HG03378 (cell line): ENCODE data around the gene LSS.

Source experiments
- ATAC-seq: cut with Tn5 transposase; IDR thresholded peaks from one replicate; pipeline ENCODE4 v1.9.1; 2021; ENCODE audit warnings: mild to moderate bottlenecking, moderate library complexity; ENCODE audit not compliant: unreplicated experiment

Gene LSS

GRCh38 chr21:46219591-46220239 lies 8.9 kb downstream of the LSS start:
- ATAC-seq = no peak

DNA sequence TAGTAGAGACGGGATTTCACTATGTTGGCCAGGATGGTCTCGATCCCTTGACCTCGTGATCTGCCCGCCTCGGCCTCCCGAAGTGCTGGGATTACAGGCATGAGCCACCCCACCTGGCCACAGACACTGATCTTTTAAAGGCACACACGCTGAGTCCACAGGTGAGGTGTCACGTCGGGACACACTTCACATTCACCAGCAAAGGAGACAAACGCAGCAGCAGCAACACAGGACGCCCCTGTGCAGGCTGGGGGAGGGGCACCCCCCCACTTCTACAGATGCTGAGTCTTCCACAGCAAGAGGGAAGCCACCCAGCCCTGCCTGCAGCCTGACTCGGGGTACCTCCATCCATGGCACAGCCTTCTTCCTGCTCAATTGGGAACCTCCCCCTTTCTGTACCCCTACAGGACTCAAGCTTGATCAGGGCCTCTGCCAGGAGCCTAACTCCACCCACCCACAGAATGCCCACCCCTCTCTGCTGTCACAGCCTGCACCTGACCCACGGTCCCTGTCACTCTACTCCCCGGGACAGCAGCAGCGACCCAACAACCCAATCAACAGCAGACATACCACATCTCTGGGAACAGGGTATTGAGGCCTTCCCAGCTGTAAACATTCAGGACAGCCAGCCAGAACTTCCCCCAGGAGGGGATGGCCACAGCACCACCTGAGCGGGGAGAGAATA lies 9.5 kb downstream of the LSS start:
- ATAC-seq = no peak

GRCh38 chr21:46217511-46218196 lies 10.9 kb downstream of the LSS start:
- ATAC-seq = no peak

GRCh38 chr21:46216132-46216747 lies 12.3 kb downstream of the LSS start:
- ATAC-seq = no peak

DNA sequence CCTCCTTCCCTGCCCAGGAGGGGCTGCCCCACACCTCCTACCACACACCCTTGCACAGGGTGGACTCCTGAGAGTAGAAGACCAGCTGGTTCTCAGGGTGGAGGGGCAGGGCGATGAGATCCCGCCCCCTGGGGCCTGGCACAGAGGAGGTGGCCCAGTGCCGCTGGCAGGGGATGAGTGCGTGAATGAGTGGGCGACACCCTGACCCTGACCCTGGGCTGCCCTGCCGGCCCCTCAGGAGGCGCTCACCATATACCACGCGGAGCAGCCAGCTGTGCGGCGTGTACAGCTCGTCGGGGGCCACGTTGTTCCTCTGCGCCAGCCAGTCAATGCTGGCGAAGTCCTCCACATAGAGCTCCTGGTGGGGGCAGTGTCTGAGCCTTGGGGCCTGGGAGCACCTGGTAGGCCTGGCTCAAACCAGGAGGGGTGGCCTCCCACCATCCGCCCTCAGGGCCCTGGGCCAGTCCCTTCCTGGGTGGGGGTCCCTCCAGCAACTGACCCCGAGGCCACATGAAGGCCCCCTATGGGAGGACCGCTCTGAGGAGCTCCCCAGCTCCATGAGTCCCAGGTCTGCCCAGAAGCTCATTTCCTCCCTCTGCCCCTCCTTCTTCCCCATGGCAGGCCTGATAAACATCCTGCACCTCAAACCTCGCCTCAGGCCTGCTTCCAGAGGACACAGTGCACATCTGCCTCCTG lies 13.0 kb downstream of the LSS start:
- ATAC-seq = no peak

DNA sequence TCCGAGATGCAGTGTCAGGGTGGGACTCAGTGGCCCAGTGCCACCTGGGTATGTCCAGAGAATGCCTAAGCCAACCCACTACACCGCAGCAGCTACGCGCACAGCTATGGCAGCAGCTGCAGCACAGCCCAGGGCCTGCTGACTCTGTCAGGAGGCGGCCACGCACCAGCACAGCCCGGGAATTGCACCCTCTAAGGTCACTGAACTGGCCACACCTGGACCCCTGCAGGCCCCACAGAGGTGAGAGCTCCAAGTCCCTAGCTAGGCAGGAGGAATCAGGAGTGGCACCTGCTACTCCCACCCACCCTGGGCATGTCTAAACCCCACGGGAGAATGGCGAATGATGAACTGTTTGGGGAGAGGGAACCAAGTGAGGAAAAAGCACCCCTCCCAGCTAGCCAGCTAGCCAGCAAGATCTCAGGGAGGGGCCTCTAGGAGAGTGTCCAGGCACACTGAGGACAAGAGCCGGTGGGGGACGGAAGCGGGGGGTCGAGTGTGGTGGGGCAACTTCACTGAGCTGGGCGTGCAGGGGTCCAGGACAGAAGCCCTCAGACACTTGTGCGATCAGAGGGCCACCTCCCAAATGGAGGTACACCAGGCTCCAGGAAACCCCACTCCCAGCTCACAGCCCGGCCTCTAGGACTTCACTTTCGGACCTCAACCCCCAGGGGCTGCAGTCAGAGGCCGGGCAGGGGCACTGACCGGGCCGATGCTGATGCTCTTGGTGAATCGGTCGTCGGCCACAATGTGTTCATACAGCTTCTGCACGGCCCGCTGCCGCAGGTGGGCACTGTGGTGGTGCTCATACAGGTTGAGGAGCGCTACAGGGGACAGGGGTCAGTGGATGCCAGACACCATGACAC lies 13.9 kb downstream of the LSS start:
- no peak for ATAC-seq

- no peak for ATAC-seq
These were observed 14.8 kb downstream of the LSS start for GRCh38 chr21:46213620-46214286.

DNA sequence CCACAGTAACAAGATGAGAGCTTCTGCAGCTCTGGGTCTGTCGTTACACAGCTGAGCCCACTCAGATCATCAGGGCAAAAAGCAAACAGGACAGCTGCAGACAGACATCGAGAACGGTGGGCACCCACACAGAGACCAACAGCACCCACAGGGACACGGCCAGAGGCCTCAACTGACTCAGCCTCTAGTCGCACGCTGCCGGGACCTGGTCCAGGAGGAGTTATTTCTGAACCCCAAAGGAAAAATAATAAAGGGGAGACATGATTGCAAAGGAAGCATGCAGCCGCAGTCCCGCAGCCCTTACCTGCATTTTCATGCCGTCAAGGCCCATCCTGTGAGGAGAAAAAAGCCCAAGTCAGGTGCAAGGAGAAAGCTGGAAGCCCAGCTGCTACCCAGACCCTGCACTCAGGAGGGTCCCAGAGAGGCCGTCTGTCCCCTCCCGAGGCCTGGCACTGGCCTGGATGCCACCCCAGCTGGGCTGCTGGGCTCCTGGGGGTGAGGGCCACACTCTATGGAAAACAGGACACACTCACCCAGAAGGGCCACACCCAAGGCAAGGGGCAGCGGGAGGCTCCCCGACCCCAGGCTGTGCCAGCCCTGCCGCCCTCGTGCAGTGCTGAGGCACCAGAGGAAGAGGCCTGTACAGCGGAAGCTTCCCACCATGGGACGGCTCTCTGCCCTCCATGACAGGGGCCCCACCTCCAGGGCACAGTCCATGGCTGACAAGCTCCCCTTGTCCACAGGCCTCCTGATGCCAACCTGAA lies 15.7 kb downstream of the LSS start:
- ATAC-seq = no peak

GRCh38 chr21:46211786-46212720 lies 16.5 kb downstream of the LSS start:
- no peak for ATAC-seq

- no peak for ATAC-seq
These were observed 17.2 kb downstream of the LSS start for GRCh38 chr21:46211376-46211775.

GRCh38 chr21:46210378-46211136 lies 18.0 kb downstream of the LSS start:
- no peak for ATAC-seq

- no peak for ATAC-seq
These were observed 19.5 kb downstream of the LSS start for GRCh38 chr21:46208761-46209721.

DNA sequence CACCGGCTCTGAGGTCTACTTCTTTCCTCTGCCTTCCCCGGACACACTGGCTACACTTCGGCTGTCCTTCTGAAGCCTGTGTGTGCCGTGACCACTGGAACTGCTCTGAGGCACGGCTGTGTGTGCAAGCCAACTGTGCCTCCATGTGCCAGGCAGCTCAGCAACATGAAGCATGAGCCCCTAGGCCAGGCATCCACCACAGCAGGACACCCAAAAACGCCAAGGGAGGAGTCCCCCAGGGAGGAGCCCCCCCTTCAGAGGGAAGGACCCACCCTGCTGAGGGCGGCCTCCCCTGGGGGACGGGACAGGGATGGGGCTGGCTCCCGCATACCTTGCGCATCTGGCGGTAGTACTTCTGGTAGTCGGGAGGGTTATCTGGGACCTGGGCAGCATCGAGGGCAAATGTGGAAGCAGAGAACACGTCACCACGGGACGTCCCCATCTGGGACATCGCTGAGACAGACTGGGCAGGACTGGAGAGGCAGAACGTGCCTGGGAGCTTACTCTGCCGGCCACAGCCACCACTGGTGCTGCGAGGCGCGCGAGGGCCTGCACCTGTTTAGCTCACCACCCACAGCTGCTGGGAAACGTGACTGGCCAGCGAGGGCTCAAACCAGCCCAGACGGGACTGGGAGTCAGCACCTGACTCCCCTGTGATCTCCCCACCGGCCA lies 20.5 kb downstream of the LSS start:
- ATAC-seq = no peak

- no peak for ATAC-seq
These were observed 21.3 kb downstream of the LSS start for GRCh38 chr21:46207006-46207919.
